Measurements from ENCODE around the gene TSPAN31. TPM values are rescaled to one million over a fixed set of nuclear protein-coding genes. Genes with fewer than 3 reads are reported as not detected.

TSPAN31 gene
- total and polyA plus RNA-seq, 9 of the 15 experiments (the other 6 are each of a cell fraction or from before 2014, with no cell fraction given), result 11.3 to 26.4 (median 14.3) TPM

- TF ChIP-seq MAZ (CRISPR knock-in tag; conservative IDR thresholded peaks at IDR 0.05 in 1 of 2, IDR thresholded peaks at IDR 0.05 in 1 of 2) (peak in 1 of 2 experiments; percentile 60; a peak in 1 of 4 replicates), XRCC5 (IDR thresholded peaks at IDR 0.05; ENCODE audit: low read depth, low read length) (peak; percentile 60; the same call in 1 of the 2 replicates), RB1 (IDR thresholded peaks at IDR 0.05; ENCODE audit: low read depth) (peak; percentile 34; the same call in 1 of the 2 replicates), PCBP2 (IDR thresholded peaks at IDR 0.05; ENCODE audit: low read depth, low read length, poor library complexity, severe bottlenecking) (no peak), CREB1 (IDR thresholded peaks at IDR 0.05) (no peak; the same call in 1 of the 2 replicates), CREB1 (CRISPR knock-in tag; IDR thresholded peaks at IDR 0.05) (peak; percentile 53), NBN (IDR thresholded peaks at IDR 0.05; ENCODE audit: low read depth) (peak; percentile 44; the same call in 1 of the 2 replicates), U2AF2 (optimal IDR thresholded peaks at IDR 0.05; ENCODE audit: low read depth, low read length) (no peak), CTBP1 (IDR thresholded peaks at IDR 0.05; ENCODE audit: borderline replicate concordance) (peak; percentile 68), ZNF76 (CRISPR knock-in tag; IDR thresholded peaks at IDR 0.05; ENCODE audit: borderline replicate concordance) (no peak), STAT5B (CRISPR knock-in tag; IDR thresholded peaks at IDR 0.05) (no peak)
Observed at GRCh38 chr12:57756406-57757341, 11.8 kb downstream of the TSPAN31 start (continued).

Measured in K562 (cell line).